Fibroblast of villous mesenchyme (primary cell): Measurements from ENCODE around the gene HILPDA. TPM values are rescaled to one million over a fixed set of nuclear protein-coding genes. Genes with fewer than 3 reads are reported as not detected.

Source experiments
- DNase-seq: peaks from one replicate; pipeline ENCODE4 v3.0.0-alpha.2; 2010; ENCODE audit warnings: low read depth
- H3K4me3 ChIP-seq: 2 replicates; pipeline ENCODE4 v1.5.1; 2011; ENCODE audit warnings: low read depth, mild to moderate bottlenecking, low read length
- CTCF ChIP-seq: IDR thresholded peaks from 2 replicates; pipeline ENCODE4 v1.5.1; 2012; ENCODE audit warnings: low read depth, mild to moderate bottlenecking, low read length; ENCODE audit not compliant: insufficient read depth
- total RNA-seq: library from RNA; depleted of rRNA; stranded (reverse); fragments of >200 nt; gene quantifications from 2 replicates; pipeline ENCODE4 v1.2.3, GENCODE V29; 2012

Gene HILPDA
- total RNA-seq, 1 donor: 14.7 TPM

GRCh38 chr7:128431221-128431620 lies 24.5 kb upstream of the HILPDA start:
- no peak for TF ChIP-seq CTCF
- DNase-seq: peak; percentile 23
- H3K4me3 ChIP-seq: no peak overlapping the region

GRCh38 chr7:128431754-128432153 lies 23.9 kb upstream of the HILPDA start:
- no peak for TF ChIP-seq CTCF
- DNase-seq: no peak
- no peak overlapping the region for H3K4me3 ChIP-seq

- no peak for DNase-seq
- TF ChIP-seq CTCF: no peak
- H3K4me3 ChIP-seq: no peak overlapping the region
Observed at GRCh38 chr7:128434413-128435326, 21.0 kb upstream of the HILPDA start.

GRCh38 chr7:128435327-128435686 lies 20.4 kb upstream of the HILPDA start:
- DNase-seq: no peak
- no peak overlapping the region for H3K4me3 ChIP-seq
- TF ChIP-seq CTCF: no peak

GRCh38 chr7:128437426-128438332 lies 18.0 kb upstream of the HILPDA start:
- no peak for DNase-seq
- no peak overlapping the region for H3K4me3 ChIP-seq
- TF ChIP-seq CTCF: no peak

GRCh38 chr7:128442356-128442755 lies 13.3 kb upstream of the HILPDA start:
- DNase-seq: no peak
- TF ChIP-seq CTCF: no peak
- H3K4me3 ChIP-seq: no peak overlapping the region
